SK-N-SH treated with all-trans-retinoic acid at 6 μM for 48 hours (cell line): ENCODE results near the gene TCF25.

Source experiments
- ATAC-seq: fragments of 200-7000 bp; cut with Tn5 transposase; 3 replicates; pipeline ENCODE4 v1.9.1; 2020; ENCODE audit warnings: mild to moderate bottlenecking, moderate library complexity
- ARNTL ChIP-seq: fragments of 450-650 bp; formaldehyde crosslinking; IDR thresholded peaks from 2 replicates; pipeline ENCODE4 v1.5.0; 2020; ENCODE audit warnings: low read depth, mild to moderate bottlenecking, moderate library complexity, borderline replicate concordance
- CSRNP3 ChIP-seq: fragments of 250-450 bp; sonication (Bioruptor Pico); IDR thresholded peaks from 2 replicates; pipeline ENCODE4 v1.5.1; 2021; ENCODE audit warnings: mild to moderate bottlenecking, moderate library complexity
- ESRRG ChIP-seq: fragments of 250-450 bp; sonication (Bioruptor Pico); IDR thresholded peaks from 2 replicates; pipeline ENCODE4 v1.6.1; 2021; ENCODE audit warnings: mild to moderate bottlenecking
- GLIS3 ChIP-seq: fragments of 250-450 bp; sonication (Bioruptor Pico); IDR thresholded peaks from 2 replicates; pipeline ENCODE4 v1.5.0; 2020; ENCODE audit warnings: mild to moderate bottlenecking, moderate library complexity
- OSR1 ChIP-seq: fragments of 250-450 bp; sonication (Bioruptor Pico); IDR thresholded peaks from 2 replicates; pipeline ENCODE4 v1.8.0; 2022; ENCODE audit warnings: moderate library complexity, mild to moderate bottlenecking, inconsistent platforms
- PPARA ChIP-seq: fragments of 250-450 bp; sonication (Bioruptor Pico); IDR thresholded peaks from 2 replicates; pipeline ENCODE4 v1.5.0; 2020; ENCODE audit warnings: mild to moderate bottlenecking, borderline replicate concordance
- SNAI2 ChIP-seq: fragments of 250-450 bp; sonication (Bioruptor Pico); IDR thresholded peaks from 2 replicates; pipeline ENCODE4 v1.5.0; 2020; ENCODE audit warnings: mild to moderate bottlenecking, moderate library complexity
- TCF4 ChIP-seq: fragments of 250-450 bp; sonication (Bioruptor Pico); IDR thresholded peaks from 2 replicates; pipeline ENCODE4 v1.8.0; 2021; ENCODE audit warnings: mild to moderate bottlenecking, moderate library complexity, borderline replicate concordance
- TOX ChIP-seq: fragments of 250-450 bp; sonication (Bioruptor Pico); IDR thresholded peaks from 2 replicates; pipeline ENCODE4 v1.8.0; 2021; ENCODE audit warnings: mild to moderate bottlenecking, moderate library complexity, borderline replicate concordance
- ZFP3 ChIP-seq: fragments of 250-450 bp; sonication (Bioruptor Pico); IDR thresholded peaks from 2 replicates; pipeline ENCODE4 v1.5.0; 2020; ENCODE audit warnings: mild to moderate bottlenecking, moderate library complexity
- ZFP30 ChIP-seq: fragments of 450-650 bp; formaldehyde crosslinking; IDR thresholded peaks from 2 replicates; pipeline ENCODE4 v1.5.0; 2022; ENCODE audit warnings: mild to moderate bottlenecking, moderate library complexity
- ZNF565 ChIP-seq: fragments of 450-650 bp; formaldehyde crosslinking; conservative IDR thresholded peaks from 2 replicates; pipeline ENCODE4 v1.5.0; 2020; ENCODE audit warnings: low read depth, mild to moderate bottlenecking, moderate library complexity
- ZNF70 ChIP-seq: fragments of 450-650 bp; formaldehyde crosslinking; IDR thresholded peaks from 2 replicates; pipeline ENCODE4 v1.5.0; 2020; ENCODE audit warnings: mild to moderate bottlenecking, moderate library complexity
- ZNF8 ChIP-seq: fragments of 450-650 bp; formaldehyde crosslinking; IDR thresholded peaks from 2 replicates; pipeline ENCODE4 v1.5.0; 2020; ENCODE audit warnings: mild to moderate bottlenecking, moderate library complexity
- TF ChIP-seq, protein P1 (sequence below): fragments of 250-450 bp; sonication (Bioruptor Pico); IDR thresholded peaks from 2 replicates; pipeline ENCODE4 v1.8.0; 2021; ENCODE audit warnings: low read depth, mild to moderate bottlenecking, moderate library complexity, borderline replicate concordance
- TF ChIP-seq, protein P2 (sequence below): fragments of 250-450 bp; sonication (Bioruptor Pico); IDR thresholded peaks from 2 replicates; pipeline ENCODE4 v1.5.1; 2020; ENCODE audit warnings: low read depth, mild to moderate bottlenecking, moderate library complexity
- TF ChIP-seq, protein P3 (sequence below): fragments of 250-450 bp; sonication (Bioruptor Pico); IDR thresholded peaks from 2 replicates; pipeline ENCODE4 v1.5.0; 2020; ENCODE audit warnings: mild to moderate bottlenecking, moderate library complexity
- TF ChIP-seq, protein P4 (sequence below): fragments of 250-450 bp; sonication (Bioruptor Pico); IDR thresholded peaks from 2 replicates; pipeline ENCODE4 v1.8.0; 2020; ENCODE audit warnings: mild to moderate bottlenecking, moderate library complexity, borderline replicate concordance

Gene TCF25

GRCh38 chr16:89905511-89906139 lies 32.2 kb downstream of the TCF25 start:
- no peak; the same call in 2 of the 3 replicates for ATAC-seq
- TF ChIP-seq ESRRG (CRISPR knock-in tag), result no peak

DNA sequence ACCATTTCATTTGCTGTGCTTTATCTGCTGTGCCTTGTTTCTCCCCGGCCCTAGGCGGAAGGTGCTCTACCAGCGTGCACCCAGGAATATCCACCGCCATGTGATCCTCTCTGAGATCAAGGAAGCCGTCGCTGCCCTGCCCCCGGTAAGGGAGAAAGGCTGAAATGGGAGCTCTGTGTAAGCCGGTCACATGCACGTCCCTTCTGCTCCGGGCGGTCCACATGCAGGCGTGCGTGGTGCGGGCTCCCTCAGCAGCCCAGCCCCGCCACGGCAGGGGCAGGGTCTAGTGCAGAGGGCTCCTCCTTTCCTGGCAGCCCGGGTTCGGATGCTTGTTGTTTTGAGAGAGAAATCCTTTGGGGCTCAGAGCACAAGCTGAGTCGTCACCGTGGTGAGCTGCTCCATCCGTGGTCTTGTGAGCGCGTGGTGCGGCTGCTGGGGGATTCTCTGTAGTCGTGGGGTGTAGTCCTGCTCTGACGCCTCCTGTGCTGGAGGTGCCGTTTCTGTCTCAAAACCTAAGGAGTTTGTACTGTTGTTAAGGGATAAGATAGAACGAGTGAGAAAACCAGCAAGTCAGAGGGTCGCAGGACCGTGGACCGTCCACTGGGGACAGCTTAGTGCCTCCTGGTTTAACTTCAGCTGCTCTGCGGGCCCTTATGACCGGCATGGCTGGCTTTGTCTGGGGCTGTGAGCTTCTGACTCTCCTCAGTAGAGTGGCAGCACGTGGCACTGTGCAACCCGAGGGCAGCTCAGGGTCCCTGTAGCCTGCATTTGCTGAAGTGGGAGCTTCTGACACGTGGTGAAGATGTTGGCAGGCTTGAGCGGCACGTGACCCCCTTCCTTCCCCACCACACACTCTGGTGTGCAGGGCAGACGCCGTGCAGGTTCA lies 33.0 kb downstream of the TCF25 start:
- ATAC-seq, result no peak
- TF ChIP-seq ZFP30 (no peak), TOX (CRISPR knock-in tag) (no peak), ZNF565 (CRISPR knock-in tag) (no peak), CSRNP3 (CRISPR knock-in tag) (no peak), GLIS3 (no peak), ZNF70 (CRISPR knock-in tag) (no peak), ZFP3 (CRISPR knock-in tag) (no peak), TCF4 (CRISPR knock-in tag) (no peak), SNAI2 (CRISPR knock-in tag) (no peak), OSR1 (CRISPR knock-in tag) (no peak)
- TF ChIP-seq, protein P1, sequence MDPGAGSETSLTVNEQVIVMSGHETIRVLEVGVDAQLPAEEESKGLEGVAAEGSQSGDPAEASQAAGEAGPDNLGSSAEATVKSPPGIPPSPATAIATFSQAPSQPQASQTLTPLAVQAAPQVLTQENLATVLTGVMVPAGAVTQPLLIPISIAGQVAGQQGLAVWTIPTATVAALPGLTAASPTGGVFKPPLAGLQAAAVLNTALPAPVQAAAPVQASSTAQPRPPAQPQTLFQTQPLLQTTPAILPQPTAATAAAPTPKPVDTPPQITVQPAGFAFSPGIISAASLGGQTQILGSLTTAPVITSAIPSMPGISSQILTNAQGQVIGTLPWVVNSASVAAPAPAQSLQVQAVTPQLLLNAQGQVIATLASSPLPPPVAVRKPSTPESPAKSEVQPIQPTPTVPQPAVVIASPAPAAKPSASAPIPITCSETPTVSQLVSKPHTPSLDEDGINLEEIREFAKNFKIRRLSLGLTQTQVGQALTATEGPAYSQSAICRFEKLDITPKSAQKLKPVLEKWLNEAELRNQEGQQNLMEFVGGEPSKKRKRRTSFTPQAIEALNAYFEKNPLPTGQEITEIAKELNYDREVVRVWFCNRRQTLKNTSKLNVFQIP (CRISPR knock-in tag), result no peak
- TF ChIP-seq, protein P2, sequence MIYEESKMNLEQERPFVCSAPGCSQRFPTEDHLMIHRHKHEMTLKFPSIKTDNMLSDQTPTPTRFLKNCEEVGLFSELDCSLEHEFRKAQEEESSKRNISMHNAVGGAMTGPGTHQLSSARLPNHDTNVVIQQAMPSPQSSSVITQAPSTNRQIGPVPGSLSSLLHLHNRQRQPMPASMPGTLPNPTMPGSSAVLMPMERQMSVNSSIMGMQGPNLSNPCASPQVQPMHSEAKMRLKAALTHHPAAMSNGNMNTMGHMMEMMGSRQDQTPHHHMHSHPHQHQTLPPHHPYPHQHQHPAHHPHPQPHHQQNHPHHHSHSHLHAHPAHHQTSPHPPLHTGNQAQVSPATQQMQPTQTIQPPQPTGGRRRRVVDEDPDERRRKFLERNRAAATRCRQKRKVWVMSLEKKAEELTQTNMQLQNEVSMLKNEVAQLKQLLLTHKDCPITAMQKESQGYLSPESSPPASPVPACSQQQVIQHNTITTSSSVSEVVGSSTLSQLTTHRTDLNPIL, result no peak
- TF ChIP-seq, protein P3, sequence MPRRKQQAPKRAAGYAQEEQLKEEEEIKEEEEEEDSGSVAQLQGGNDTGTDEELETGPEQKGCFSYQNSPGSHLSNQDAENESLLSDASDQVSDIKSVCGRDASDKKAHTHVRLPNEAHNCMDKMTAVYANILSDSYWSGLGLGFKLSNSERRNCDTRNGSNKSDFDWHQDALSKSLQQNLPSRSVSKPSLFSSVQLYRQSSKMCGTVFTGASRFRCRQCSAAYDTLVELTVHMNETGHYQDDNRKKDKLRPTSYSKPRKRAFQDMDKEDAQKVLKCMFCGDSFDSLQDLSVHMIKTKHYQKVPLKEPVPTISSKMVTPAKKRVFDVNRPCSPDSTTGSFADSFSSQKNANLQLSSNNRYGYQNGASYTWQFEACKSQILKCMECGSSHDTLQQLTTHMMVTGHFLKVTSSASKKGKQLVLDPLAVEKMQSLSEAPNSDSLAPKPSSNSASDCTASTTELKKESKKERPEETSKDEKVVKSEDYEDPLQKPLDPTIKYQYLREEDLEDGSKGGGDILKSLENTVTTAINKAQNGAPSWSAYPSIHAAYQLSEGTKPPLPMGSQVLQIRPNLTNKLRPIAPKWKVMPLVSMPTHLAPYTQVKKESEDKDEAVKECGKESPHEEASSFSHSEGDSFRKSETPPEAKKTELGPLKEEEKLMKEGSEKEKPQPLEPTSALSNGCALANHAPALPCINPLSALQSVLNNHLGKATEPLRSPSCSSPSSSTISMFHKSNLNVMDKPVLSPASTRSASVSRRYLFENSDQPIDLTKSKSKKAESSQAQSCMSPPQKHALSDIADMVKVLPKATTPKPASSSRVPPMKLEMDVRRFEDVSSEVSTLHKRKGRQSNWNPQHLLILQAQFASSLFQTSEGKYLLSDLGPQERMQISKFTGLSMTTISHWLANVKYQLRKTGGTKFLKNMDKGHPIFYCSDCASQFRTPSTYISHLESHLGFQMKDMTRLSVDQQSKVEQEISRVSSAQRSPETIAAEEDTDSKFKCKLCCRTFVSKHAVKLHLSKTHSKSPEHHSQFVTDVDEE (CRISPR knock-in tag), result no peak
- TF ChIP-seq, all 23 proteins: peak for 0

- TF ChIP-seq ARNTL, result no peak
- TF ChIP-seq GLIS3, result no peak
- TF ChIP-seq ZNF8, result no peak
- no peak for TF ChIP-seq ESRRG (CRISPR knock-in tag)
- no peak for TF ChIP-seq ZFP3 (CRISPR knock-in tag)
- no peak for TF ChIP-seq TCF4 (CRISPR knock-in tag)
- no peak for TF ChIP-seq ZNF70 (CRISPR knock-in tag)
- no peak for TF ChIP-seq ZNF565 (CRISPR knock-in tag)
- TF ChIP-seq ZFP30, result no peak
- no peak for TF ChIP-seq CSRNP3 (CRISPR knock-in tag)
- no peak for TF ChIP-seq PPARA (CRISPR knock-in tag)
- TF ChIP-seq, protein P3 (CRISPR knock-in tag), result no peak
- TF ChIP-seq, protein P4, sequence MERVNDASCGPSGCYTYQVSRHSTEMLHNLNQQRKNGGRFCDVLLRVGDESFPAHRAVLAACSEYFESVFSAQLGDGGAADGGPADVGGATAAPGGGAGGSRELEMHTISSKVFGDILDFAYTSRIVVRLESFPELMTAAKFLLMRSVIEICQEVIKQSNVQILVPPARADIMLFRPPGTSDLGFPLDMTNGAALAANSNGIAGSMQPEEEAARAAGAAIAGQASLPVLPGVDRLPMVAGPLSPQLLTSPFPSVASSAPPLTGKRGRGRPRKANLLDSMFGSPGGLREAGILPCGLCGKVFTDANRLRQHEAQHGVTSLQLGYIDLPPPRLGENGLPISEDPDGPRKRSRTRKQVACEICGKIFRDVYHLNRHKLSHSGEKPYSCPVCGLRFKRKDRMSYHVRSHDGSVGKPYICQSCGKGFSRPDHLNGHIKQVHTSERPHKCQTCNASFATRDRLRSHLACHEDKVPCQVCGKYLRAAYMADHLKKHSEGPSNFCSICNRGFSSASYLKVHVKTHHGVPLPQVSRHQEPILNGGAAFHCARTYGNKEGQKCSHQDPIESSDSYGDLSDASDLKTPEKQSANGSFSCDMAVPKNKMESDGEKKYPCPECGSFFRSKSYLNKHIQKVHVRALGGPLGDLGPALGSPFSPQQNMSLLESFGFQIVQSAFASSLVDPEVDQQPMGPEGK, result no peak
- TF ChIP-seq, all 23 proteins: peak for 0
- no peak for ATAC-seq
Observed at GRCh38 chr16:89907055-89907814, 33.8 kb downstream of the TCF25 start.
